HepG2 (cell line): Measurements from ENCODE around the gene PANK3. TPM values are rescaled to one million over a fixed set of nuclear protein-coding genes. Genes with fewer than 3 reads are reported as not detected.

Source experiments
- CEBPG ChIP-seq: IDR thresholded peaks from 2 replicates; pipeline ENCODE4 v1.6.1; 2016
- CREM ChIP-seq, 2 experiments: sonication (generic) in 1 of 2; formaldehyde crosslinking in 1 of 2; IDR thresholded peaks; 2 replicates each; pipeline versions ENCODE4 v1.4.0 to v1.6.1; 2016 to 2020; ENCODE audit warnings: antibody characterized with exemption in 1 of 2, mild to moderate bottlenecking in 1 of 2, missing genetic modification reagents in 1 of 2
- ETV5 ChIP-seq: IDR thresholded peaks from 2 replicates; pipeline ENCODE4 v1.6.1; 2018; ENCODE audit warnings: missing biosample characterization, missing genetic modification reagents, inconsistent platforms, borderline replicate concordance
- GMEB2 ChIP-seq: IDR thresholded peaks from 2 replicates; pipeline ENCODE4 v1.6.1; 2016; ENCODE audit warnings: missing biosample characterization, missing genetic modification reagents, low read depth
- ONECUT2 ChIP-seq: sonication (generic); formaldehyde crosslinking; IDR thresholded peaks from 2 replicates; pipeline ENCODE4 v1.4.0; 2020; ENCODE audit warnings: missing genetic modification reagents
- SRF ChIP-seq: IDR thresholded peaks from 2 replicates; pipeline ENCODE4 v1.6.1; 2011; ENCODE audit warnings: mild to moderate bottlenecking, low read depth, low read length, moderate library complexity
- TBX3 ChIP-seq: fragments of 450-650 bp; IDR thresholded peaks from 2 replicates; pipeline ENCODE4 v1.6.1; 2017; ENCODE audit warnings: antibody characterized with exemption, mild to moderate bottlenecking, inconsistent platforms, borderline replicate concordance
- TFE3 ChIP-seq: IDR thresholded peaks from 2 replicates; pipeline ENCODE4 v1.6.1; 2016
- TOPORS ChIP-seq: sonication (generic); formaldehyde crosslinking; IDR thresholded peaks from 2 replicates; pipeline ENCODE4 v1.8.0; 2023; ENCODE audit warnings: mild to moderate bottlenecking, missing genetic modification reagents
- ZC3H4 ChIP-seq: sonication (generic); formaldehyde crosslinking; IDR thresholded peaks from 2 replicates; pipeline ENCODE4 v1.4.0; 2020; ENCODE audit warnings: missing genetic modification reagents, borderline replicate concordance
- ZHX1 ChIP-seq: sonication (generic); formaldehyde crosslinking; IDR thresholded peaks from 2 replicates; pipeline ENCODE4 v1.8.1; 2022; ENCODE audit warnings: low read depth, mild to moderate bottlenecking, missing genetic modification reagents
- ZNF605 ChIP-seq: sonication (generic); formaldehyde crosslinking; IDR thresholded peaks from 2 replicates; pipeline ENCODE4 v1.8.0; 2022; ENCODE audit warnings: mild to moderate bottlenecking, missing genetic modification reagents
- polyA plus RNA-seq, 8 experiments: library from polyadenylated mRNA; depleted of rRNA in 3 of 8; stranded (reverse) in 7 of 8; unstranded in 1 of 8; fragments of >200 nt; fragmentation: Illumina TruSeq in 4 of 8; extraction: Trizol in 4 of 8; gene quantifications; 2 replicates each; pipeline versions ENCODE4 v1.2.1 to v1.2.3, GENCODE V29; 2011 to 2016; ENCODE audit warnings: low read depth in 4 of 8, missing spikeins in 1 of 8, mixed read lengths in 1 of 8; ENCODE audit not compliant: insufficient read depth in 1 of 8
- total RNA-seq, 5 experiments: library from RNA; depleted of rRNA; stranded (reverse); fragments of >200 nt; fragmentation: Illumina TruSeq; extraction: Trizol; gene quantifications; 2 replicates each; pipeline ENCODE4 v1.2.3, GENCODE V29; 2016; ENCODE audit warnings: low read depth in 1 of 5
- TF ChIP-seq, protein P1 (sequence below), 2 experiments: fragments of 450-650 bp in 1 of 2; sonication (generic) in 1 of 2; formaldehyde crosslinking in 1 of 2; IDR thresholded peaks; 2 replicates each; pipeline versions ENCODE4 v1.6.1 to v1.8.0; 2016 to 2022; ENCODE audit warnings: antibody characterized with exemption in 1 of 2, mild to moderate bottlenecking in 1 of 2, missing genetic modification reagents in 1 of 2
- TF ChIP-seq, protein P2 (sequence below): sonication (generic); IDR thresholded peaks from 2 replicates; pipeline ENCODE4 v1.6.1; 2016; ENCODE audit warnings: low read depth, borderline replicate concordance

PANK3 gene
- total and polyA plus RNA-seq, 2 of the 13 experiments (the other 11 are each of a cell fraction or from before 2014, with no cell fraction given): 26.9 to 69.5 TPM

- TF ChIP-seq, protein P1, sequence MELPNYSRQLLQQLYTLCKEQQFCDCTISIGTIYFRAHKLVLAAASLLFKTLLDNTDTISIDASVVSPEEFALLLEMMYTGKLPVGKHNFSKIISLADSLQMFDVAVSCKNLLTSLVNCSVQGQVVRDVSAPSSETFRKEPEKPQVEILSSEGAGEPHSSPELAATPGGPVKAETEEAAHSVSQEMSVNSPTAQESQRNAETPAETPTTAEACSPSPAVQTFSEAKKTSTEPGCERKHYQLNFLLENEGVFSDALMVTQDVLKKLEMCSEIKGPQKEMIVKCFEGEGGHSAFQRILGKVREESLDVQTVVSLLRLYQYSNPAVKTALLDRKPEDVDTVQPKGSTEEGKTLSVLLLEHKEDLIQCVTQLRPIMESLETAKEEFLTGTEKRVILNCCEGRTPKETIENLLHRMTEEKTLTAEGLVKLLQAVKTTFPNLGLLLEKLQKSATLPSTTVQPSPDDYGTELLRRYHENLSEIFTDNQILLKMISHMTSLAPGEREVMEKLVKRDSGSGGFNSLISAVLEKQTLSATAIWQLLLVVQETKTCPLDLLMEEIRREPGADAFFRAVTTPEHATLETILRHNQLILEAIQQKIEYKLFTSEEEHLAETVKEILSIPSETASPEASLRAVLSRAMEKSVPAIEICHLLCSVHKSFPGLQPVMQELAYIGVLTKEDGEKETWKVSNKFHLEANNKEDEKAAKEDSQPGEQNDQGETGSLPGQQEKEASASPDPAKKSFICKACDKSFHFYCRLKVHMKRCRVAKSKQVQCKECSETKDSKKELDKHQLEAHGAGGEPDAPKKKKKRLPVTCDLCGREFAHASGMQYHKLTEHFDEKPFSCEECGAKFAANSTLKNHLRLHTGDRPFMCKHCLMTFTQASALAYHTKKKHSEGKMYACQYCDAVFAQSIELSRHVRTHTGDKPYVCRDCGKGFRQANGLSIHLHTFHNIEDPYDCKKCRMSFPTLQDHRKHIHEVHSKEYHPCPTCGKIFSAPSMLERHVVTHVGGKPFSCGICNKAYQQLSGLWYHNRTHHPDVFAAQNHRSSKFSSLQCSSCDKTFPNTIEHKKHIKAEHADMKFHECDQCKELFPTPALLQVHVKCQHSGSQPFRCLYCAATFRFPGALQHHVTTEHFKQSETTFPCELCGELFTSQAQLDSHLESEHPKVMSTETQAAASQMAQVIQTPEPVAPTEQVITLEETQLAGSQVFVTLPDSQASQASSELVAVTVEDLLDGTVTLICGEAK (IDR thresholded peaks at IDR 0.05): no peak
- TF ChIP-seq, protein P1 (CRISPR knock-in tag; IDR thresholded peaks at IDR 0.05): no peak
- TF ChIP-seq TFE3 (CRISPR knock-in tag) (no peak), GMEB2 (CRISPR knock-in tag) (no peak), SRF (no peak), ONECUT2 (no peak), ZNF605 (CRISPR knock-in tag) (no peak), ZHX1 (CRISPR knock-in tag) (no peak), ZC3H4 (CRISPR knock-in tag) (no peak), CREM (IDR thresholded peaks at IDR 0.05) (no peak), CREM (CRISPR knock-in tag; IDR thresholded peaks at IDR 0.05) (no peak), CEBPG (CRISPR knock-in tag) (no peak), TOPORS (no peak), TBX3 (no peak), ETV5 (no peak)
- TF ChIP-seq, protein P2, sequence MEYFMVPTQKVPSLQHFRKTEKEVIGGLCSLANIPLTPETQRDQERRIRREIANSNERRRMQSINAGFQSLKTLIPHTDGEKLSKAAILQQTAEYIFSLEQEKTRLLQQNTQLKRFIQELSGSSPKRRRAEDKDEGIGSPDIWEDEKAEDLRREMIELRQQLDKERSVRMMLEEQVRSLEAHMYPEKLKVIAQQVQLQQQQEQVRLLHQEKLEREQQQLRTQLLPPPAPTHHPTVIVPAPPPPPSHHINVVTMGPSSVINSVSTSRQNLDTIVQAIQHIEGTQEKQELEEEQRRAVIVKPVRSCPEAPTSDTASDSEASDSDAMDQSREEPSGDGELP: no peak
Measured at GRCh38 chr5:168606562-168606961, 27.4 kb upstream of the PANK3 start (continued).
